HEK293 (cell line): ENCODE data around the gene ODAD3.
A peak's percentile ranks its signal among the peaks of the same experiment; 100 is the strongest.
"Not testable (repeated sequence)": the region's sequence is repeated elsewhere in the genome, so short reads cannot be mapped to it uniquely, and the experiment has no call there.

Experiments
- CTCF ChIA-PET: fragments of 350-600 bp; formaldehyde crosslinking; extraction: SDS; loops from one replicate; lab custom pipeline; 2021; ENCODE audit warnings: antibody characterized with exemption; lab: Yijun Ruan, JAX
- POLR2A ChIA-PET: fragments of 300-600 bp; formaldehyde crosslinking; extraction: SDS; loops from one replicate; lab custom pipeline; 2020; ENCODE audit warnings: antibody characterized with exemption, inconsistent platforms; lab: Yijun Ruan, JAX
- H3K27ac ChIP-seq: fragments of 200-500 bp; sonication (Bioruptor generic); 2 replicates; pipeline ENCODE4 v1.5.1; 2014; ENCODE audit warnings: low read depth, low read length, control low read depth, inconsistent platforms; ENCODE audit errors: extremely low read depth
- H3K36me3 ChIP-seq, 2 experiments: fragments of 200-500 bp in 1 of 2; sonication (Bioruptor generic) in 1 of 2; 1 replicate in 1 of 2; 2 replicates in 1 of 2; pipeline ENCODE4 v1.5.1; 2014 to 2017; ENCODE audit warnings: inconsistent platforms in 2 of 2, low read length in 2 of 2; ENCODE audit not compliant: control insufficient read depth in 2 of 2, insufficient read depth in 1 of 2
- H3K4me1 ChIP-seq: fragments of 200-500 bp; sonication (Bioruptor generic); 2 replicates; pipeline ENCODE4 v1.5.1; 2014; ENCODE audit warnings: mild to moderate bottlenecking, low read length, inconsistent platforms; ENCODE audit not compliant: control insufficient read depth, insufficient read depth
- H3K4me3 ChIP-seq: 2 replicates; pipeline ENCODE4 v1.5.1; 2011; ENCODE audit warnings: low read depth, mild to moderate bottlenecking, control low read depth, low read length, moderate library complexity
- H3K9me3 ChIP-seq: fragments of 200-500 bp; sonication (Bioruptor generic); 2 replicates; pipeline ENCODE4 v1.5.1; 2014; ENCODE audit warnings: low read depth, low read length, inconsistent platforms; ENCODE audit not compliant: control insufficient read depth, insufficient read depth
- GLIS2 ChIP-seq: fragments of 450-650 bp; formaldehyde crosslinking; IDR thresholded peaks from 2 replicates; pipeline ENCODE4 v1.5.1; 2016; ENCODE audit warnings: missing biosample characterization, missing genetic modification characterization
- HOXA7 ChIP-seq: sonication (generic); formaldehyde crosslinking; IDR thresholded peaks from 2 replicates; pipeline ENCODE4 v1.8.1; 2022; ENCODE audit warnings: missing genetic modification reagents, borderline replicate concordance
- HOXC10 ChIP-seq: sonication (generic); formaldehyde crosslinking; IDR thresholded peaks from 2 replicates; pipeline ENCODE4 v1.8.1; 2023; ENCODE audit warnings: mild to moderate bottlenecking, missing genetic modification reagents
- MZF1 ChIP-seq: fragments of 450-650 bp; formaldehyde crosslinking; IDR thresholded peaks from 2 replicates; pipeline ENCODE4 v1.5.1; 2017; ENCODE audit warnings: missing biosample characterization, missing genetic modification characterization, borderline replicate concordance
- YY2 ChIP-seq: fragments of 450-650 bp; formaldehyde crosslinking; IDR thresholded peaks from 2 replicates; pipeline ENCODE4 v1.5.1; 2016; ENCODE audit warnings: missing biosample characterization, missing genetic modification characterization
- ZIC2 ChIP-seq: fragments of 450-650 bp; formaldehyde crosslinking; IDR thresholded peaks from 2 replicates; pipeline ENCODE4 v1.5.1; 2016; ENCODE audit warnings: missing biosample characterization, missing genetic modification characterization
- ZNF169 ChIP-seq: fragments of 450-650 bp; formaldehyde crosslinking; IDR thresholded peaks from 2 replicates; pipeline ENCODE4 v1.5.1; 2016; ENCODE audit warnings: missing biosample characterization, missing genetic modification characterization
- ZNF266 ChIP-seq: fragments of 450-650 bp; formaldehyde crosslinking; IDR thresholded peaks from 2 replicates; pipeline ENCODE4 v1.5.1; 2016; ENCODE audit warnings: missing biosample characterization, missing genetic modification characterization, low read depth
- ZNF335 ChIP-seq: fragments of 450-650 bp; formaldehyde crosslinking; conservative IDR thresholded peaks from 2 replicates; pipeline ENCODE4 v1.5.1; 2016; ENCODE audit warnings: missing biosample characterization, missing genetic modification characterization
- ZNF416 ChIP-seq: fragments of 450-650 bp; formaldehyde crosslinking; IDR thresholded peaks from 2 replicates; pipeline ENCODE4 v1.5.1; 2016; ENCODE audit warnings: missing biosample characterization, missing genetic modification characterization
- ZNF549 ChIP-seq: fragments of 450-650 bp; IDR thresholded peaks from 2 replicates; pipeline ENCODE4 v1.5.1; 2018; ENCODE audit warnings: missing biosample characterization, missing genetic modification characterization, mild to moderate bottlenecking, inconsistent platforms, moderate library complexity
- ZNF701 ChIP-seq: fragments of 450-650 bp; formaldehyde crosslinking; IDR thresholded peaks from 2 replicates; pipeline ENCODE4 v1.5.1; 2016; ENCODE audit warnings: missing biosample characterization, missing genetic modification characterization
- ZNF768 ChIP-seq: fragments of 450-650 bp; formaldehyde crosslinking; IDR thresholded peaks from 2 replicates; pipeline ENCODE4 v1.5.1; 2018; ENCODE audit warnings: missing biosample characterization, mild to moderate bottlenecking, missing genetic modification characterization
- ZSCAN16 ChIP-seq: fragments of 450-650 bp; formaldehyde crosslinking; IDR thresholded peaks from 2 replicates; pipeline ENCODE4 v1.5.1; 2016; ENCODE audit warnings: missing biosample characterization, missing genetic modification characterization
- TF ChIP-seq, protein P1 (sequence below): fragments of 450-650 bp; formaldehyde crosslinking; IDR thresholded peaks from 2 replicates; pipeline ENCODE4 v1.5.1; 2016; ENCODE audit warnings: missing biosample characterization, missing genetic modification characterization
- TF ChIP-seq, protein P2 (sequence below): fragments of 450-650 bp; formaldehyde crosslinking; IDR thresholded peaks from 2 replicates; pipeline ENCODE4 v1.5.1; 2016; ENCODE audit warnings: missing biosample characterization, missing genetic modification characterization, borderline replicate concordance
- TF ChIP-seq, protein P3 (sequence below): fragments of 450-650 bp; formaldehyde crosslinking; optimal IDR thresholded peaks from 2 replicates; pipeline ENCODE3; 2016; ENCODE audit warnings: missing biosample characterization, mild to moderate bottlenecking, missing genetic modification characterization
- TF ChIP-seq, protein P4 (sequence below): fragments of 450-650 bp; formaldehyde crosslinking; IDR thresholded peaks from 2 replicates; pipeline ENCODE4 v1.5.1; 2016; ENCODE audit warnings: missing biosample characterization, missing genetic modification characterization
- TF ChIP-seq, protein P5 (sequence below): fragments of 450-650 bp; IDR thresholded peaks from 2 replicates; pipeline ENCODE4 v1.5.1; 2018; ENCODE audit warnings: missing biosample characterization, mild to moderate bottlenecking, missing genetic modification characterization

ODAD3 gene

DNA sequence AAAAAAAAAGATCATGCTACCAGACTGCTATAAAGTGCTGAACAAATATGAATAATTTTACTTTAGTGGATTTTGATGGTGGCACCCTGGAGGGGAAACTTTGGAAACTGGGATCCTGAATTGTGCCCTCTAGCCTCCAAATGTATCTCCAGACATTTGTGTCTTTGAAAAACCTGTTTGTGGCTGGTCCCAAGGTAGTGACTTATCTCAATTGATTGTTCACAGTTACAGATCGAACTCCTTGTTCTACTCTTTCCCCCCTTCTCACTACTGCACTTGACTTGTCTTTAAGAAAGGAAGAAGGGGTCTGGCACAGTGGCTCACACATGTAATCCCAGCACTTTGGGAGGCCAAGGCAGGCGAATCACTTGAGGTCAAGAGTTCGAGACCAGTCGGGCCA is 26.3 kb downstream of the ODAD3 start:
- no peaks in the 10 kb centered on the region for H3K9me3 ChIP-seq
- no peak overlapping the region for H3K27ac ChIP-seq
- ChIA-PET CTCF (interaction anchor here (1.0 kb wide), 1 partner anchor 26 kb away, joined by 4 read pairs; the partner anchor contains the start of gene ODAD3), POLR2A (interaction anchor here (0.7 kb wide), 1 partner anchor 1120 kb away, joined by 7 read pairs; no protein-coding TSS in a partner anchor)
- H3K4me3 ChIP-seq = no peak overlapping the region
- H3K4me1 ChIP-seq = no peaks in the 10 kb centered on the region
- TF ChIP-seq ZNF335 (tag by site-specific recombination) = no peak
- TF ChIP-seq ZIC2 (tag by site-specific recombination) = no peak
- TF ChIP-seq ZNF549 (tag by site-specific recombination) = no peak
- TF ChIP-seq, protein P1, sequence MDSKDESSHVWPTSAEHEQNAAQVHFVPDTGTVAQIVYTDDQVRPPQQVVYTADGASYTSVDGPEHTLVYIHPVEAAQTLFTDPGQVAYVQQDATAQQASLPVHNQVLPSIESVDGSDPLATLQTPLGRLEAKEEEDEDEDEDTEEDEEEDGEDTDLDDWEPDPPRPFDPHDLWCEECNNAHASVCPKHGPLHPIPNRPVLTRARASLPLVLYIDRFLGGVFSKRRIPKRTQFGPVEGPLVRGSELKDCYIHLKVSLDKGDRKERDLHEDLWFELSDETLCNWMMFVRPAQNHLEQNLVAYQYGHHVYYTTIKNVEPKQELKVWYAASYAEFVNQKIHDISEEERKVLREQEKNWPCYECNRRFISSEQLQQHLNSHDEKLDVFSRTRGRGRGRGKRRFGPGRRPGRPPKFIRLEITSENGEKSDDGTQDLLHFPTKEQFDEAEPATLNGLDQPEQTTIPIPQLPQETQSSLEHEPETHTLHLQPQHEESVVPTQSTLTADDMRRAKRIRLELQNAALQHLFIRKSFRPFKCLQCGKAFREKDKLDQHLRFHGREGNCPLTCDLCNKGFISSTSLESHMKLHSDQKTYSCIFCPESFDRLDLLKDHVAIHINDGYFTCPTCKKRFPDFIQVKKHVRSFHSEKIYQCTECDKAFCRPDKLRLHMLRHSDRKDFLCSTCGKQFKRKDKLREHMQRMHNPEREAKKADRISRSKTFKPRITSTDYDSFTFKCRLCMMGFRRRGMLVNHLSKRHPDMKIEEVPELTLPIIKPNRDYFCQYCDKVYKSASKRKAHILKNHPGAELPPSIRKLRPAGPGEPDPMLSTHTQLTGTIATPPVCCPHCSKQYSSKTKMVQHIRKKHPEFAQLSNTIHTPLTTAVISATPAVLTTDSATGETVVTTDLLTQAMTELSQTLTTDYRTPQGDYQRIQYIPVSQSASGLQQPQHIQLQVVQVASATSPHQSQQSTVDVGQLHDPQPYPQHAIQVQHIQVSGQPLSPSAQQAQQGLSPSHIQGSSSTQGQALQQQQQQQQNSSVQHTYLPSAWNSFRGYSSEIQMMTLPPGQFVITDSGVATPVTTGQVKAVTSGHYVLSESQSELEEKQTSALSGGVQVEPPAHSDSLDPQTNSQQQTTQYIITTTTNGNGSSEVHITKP (tag by site-specific recombination) = peak; percentile 87
- TF ChIP-seq ZNF416 = no peak
- H3K36me3 ChIP-seq = no peaks in the 10 kb centered on the region

DNA sequence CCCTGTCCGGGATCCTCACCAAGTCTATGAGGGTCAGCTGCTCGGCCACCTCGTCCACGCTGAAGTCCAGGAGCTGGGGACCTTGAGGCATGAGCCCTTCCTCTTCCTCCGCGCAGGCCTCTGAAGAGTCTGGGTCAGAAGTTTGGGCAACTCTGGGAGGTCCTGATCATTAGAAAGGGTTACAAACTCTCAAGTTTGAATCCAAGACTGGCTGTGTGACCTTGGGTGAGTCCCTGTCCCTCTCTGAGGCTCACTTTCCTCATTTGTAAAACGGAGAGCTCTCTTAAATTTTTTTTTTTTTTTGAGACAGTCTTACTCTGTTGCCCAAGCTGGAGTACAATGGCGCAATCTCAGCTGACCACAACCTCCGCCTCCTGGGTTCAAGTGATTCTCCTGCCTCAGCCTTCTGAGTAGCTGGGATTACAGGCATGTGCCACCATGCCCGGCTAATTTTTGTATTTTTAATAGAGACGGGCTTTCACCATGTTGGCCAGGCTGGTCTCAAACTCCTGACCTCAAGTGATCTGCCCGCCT is 28.2 kb downstream of the ODAD3 start:
- TF ChIP-seq ZNF768 (tag by site-specific recombination) = peak; percentile 49; the same call in 1 of the 2 replicates
- H3K9me3 ChIP-seq, H3K36me3 ChIP-seq, H3K27ac ChIP-seq, H3K4me1 ChIP-seq, H3K4me3 ChIP-seq: not testable (repeated sequence)
- CTCF ChIA-PET = interaction anchor here (0.8 to 1.7 kb wide), 6 partner anchors 11 to 46 kb away, joined by 3 to 13 read pairs (median 3); partner anchors contain the start of gene EPOR
- POLR2A ChIA-PET = interaction anchor here (0.7 kb wide), 1 partner anchor 24 kb away, joined by 3 read pairs; no protein-coding TSS in a partner anchor

DNA sequence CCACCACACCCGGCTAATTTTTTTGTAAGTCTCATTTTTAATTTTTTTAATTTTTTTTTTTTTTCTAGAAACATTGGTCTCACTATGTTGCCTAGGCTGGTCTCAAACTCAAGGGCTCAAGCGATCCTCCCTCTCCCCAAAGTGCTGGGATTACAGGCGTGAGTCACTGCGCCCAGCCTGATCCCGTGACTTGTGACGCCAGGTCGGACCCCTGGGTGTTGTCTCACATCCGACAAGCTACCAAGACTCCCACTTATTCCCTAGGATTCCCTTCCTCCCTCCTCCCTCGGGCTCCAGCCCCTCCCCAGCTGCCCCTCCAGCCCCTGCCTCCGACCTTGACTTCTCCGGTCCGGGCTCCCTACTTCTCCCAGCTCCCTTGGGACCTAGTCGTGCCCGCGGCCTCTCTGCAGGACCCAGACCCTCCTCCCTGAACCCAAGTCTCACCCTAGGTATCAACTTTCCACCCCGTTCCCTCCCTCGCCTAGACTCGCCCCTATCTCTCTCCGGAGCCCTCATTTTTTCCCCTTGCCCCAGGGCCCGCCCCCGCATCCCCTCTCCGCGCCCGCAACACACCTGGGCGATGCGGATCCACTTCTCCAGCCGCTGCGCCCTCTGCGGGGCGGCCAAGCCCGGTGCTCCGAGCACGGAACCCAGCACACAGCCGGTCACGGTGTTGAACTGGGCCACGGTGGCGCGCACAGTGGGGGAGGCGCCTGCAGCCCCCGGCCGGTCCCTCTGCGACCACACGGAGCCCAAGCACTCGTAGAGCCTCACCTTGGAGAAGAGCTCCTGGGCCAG is 28.9 kb downstream of the ODAD3 start:
- H3K9me3 ChIP-seq = no peaks in the 10 kb centered on the region
- no peak overlapping the region for H3K4me3 ChIP-seq
- ChIA-PET POLR2A (interaction anchor here (0.7 kb wide), 1 partner anchor 23 kb away, joined by 3 read pairs; no protein-coding TSS in a partner anchor), CTCF (interaction anchor here (0.8 to 1.7 kb wide), 5 partner anchors 12 to 46 kb away, joined by 3 to 6 read pairs (median 3); partner anchors contain the start of gene EPOR)
- no peak overlapping the region for H3K27ac ChIP-seq
- H3K36me3 ChIP-seq = no peaks in the 10 kb centered on the region
- H3K4me1 ChIP-seq = no peaks in the 10 kb centered on the region
- no peak for TF ChIP-seq ZSCAN16 (tag by site-specific recombination)
- no peak for TF ChIP-seq MZF1 (tag by site-specific recombination)
- TF ChIP-seq, protein P2, sequence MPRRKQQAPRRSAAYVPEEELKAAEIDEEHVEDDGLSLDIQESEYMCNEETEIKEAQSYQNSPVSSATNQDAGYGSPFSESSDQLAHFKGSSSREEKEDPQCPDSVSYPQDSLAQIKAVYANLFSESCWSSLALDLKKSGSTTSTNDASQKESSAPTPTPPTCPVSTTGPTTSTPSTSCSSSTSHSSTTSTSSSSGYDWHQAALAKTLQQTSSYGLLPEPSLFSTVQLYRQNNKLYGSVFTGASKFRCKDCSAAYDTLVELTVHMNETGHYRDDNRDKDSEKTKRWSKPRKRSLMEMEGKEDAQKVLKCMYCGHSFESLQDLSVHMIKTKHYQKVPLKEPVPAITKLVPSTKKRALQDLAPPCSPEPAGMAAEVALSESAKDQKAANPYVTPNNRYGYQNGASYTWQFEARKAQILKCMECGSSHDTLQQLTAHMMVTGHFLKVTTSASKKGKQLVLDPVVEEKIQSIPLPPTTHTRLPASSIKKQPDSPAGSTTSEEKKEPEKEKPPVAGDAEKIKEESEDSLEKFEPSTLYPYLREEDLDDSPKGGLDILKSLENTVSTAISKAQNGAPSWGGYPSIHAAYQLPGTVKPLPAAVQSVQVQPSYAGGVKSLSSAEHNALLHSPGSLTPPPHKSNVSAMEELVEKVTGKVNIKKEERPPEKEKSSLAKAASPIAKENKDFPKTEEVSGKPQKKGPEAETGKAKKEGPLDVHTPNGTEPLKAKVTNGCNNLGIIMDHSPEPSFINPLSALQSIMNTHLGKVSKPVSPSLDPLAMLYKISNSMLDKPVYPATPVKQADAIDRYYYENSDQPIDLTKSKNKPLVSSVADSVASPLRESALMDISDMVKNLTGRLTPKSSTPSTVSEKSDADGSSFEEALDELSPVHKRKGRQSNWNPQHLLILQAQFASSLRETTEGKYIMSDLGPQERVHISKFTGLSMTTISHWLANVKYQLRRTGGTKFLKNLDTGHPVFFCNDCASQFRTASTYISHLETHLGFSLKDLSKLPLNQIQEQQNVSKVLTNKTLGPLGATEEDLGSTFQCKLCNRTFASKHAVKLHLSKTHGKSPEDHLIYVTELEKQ = no peak
- TF ChIP-seq, protein P3, sequence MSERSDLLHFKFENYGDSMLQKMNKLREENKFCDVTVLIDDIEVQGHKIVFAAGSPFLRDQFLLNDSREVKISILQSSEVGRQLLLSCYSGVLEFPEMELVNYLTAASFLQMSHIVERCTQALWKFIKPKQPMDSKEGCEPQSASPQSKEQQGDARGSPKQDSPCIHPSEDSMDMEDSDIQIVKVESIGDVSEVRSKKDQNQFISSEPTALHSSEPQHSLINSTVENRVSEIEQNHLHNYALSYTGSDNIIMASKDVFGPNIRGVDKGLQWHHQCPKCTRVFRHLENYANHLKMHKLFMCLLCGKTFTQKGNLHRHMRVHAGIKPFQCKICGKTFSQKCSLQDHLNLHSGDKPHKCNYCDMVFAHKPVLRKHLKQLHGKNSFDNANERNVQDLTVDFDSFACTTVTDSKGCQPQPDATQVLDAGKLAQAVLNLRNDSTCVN (tag by site-specific recombination) = no peak
- TF ChIP-seq ZNF701 = no peak
- TF ChIP-seq, protein P4, sequence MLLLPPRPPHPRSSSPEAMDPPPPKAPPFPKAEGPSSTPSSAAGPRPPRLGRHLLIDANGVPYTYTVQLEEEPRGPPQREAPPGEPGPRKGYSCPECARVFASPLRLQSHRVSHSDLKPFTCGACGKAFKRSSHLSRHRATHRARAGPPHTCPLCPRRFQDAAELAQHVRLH (tag by site-specific recombination) = no peak
- TF ChIP-seq, protein P5, sequence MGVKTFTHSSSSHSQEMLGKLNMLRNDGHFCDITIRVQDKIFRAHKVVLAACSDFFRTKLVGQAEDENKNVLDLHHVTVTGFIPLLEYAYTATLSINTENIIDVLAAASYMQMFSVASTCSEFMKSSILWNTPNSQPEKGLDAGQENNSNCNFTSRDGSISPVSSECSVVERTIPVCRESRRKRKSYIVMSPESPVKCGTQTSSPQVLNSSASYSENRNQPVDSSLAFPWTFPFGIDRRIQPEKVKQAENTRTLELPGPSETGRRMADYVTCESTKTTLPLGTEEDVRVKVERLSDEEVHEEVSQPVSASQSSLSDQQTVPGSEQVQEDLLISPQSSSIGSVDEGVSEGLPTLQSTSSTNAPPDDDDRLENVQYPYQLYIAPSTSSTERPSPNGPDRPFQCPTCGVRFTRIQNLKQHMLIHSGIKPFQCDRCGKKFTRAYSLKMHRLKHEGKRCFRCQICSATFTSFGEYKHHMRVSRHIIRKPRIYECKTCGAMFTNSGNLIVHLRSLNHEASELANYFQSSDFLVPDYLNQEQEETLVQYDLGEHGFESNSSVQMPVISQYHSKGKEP = no peak
- no peak for TF ChIP-seq HOXA7 (CRISPR knock-in tag)
- TF ChIP-seq ZNF266 (tag by site-specific recombination) = no peak
- TF ChIP-seq GLIS2 = no peak
- no peak for TF ChIP-seq HOXC10
- TF ChIP-seq ZNF169 (tag by site-specific recombination) = no peak
- no peak for TF ChIP-seq YY2 (tag by site-specific recombination)
- TF ChIP-seq, all 188 proteins: peak for 0
